ENCODE measurements around the gene TANGO6. TPM values are rescaled to one million over a fixed set of nuclear protein-coding genes. Genes with fewer than 3 reads are reported as not detected.

TANGO6 gene
- total RNA-seq, 2 experiments from 2014 or later, result 22.7 to 22.8 TPM

DNA sequence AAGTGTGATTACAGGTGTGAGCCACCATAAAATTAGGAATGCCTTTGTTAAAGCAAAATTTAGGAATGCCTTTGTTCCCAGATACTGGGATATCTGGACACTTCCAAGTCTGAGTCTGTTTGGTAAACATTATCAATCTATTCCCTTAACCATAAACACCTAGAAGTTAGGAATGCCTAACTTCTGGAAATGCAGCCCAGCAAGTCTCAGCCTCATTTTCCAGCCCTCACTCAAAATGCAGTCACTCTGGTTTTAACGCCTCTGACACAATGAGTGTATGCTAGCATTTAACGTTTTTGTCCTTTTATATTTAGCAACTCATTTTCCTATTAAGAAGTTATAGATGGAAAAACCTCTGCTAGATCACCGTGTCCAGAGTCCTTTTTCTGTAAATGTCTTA is 227.7 kb downstream of the TANGO6 start:
- H3K4me1 ChIP-seq (ENCODE audit: insufficient read depth, low read length, poor library complexity, severe bottlenecking), result no peaks in the 10 kb centered on the region
- POLR2A ChIA-PET, result no interaction called here
- H3K4me2 ChIP-seq (ENCODE audit: low read length), result no peak overlapping the region
- H3K79me2 ChIP-seq (ENCODE audit: insufficient read depth, low read depth, low read length), result no peaks in the 10 kb centered on the region
- intact Hi-C loops (cut with micrococcal nuclease; ENCODE audit: unreplicated experiment), result no loop called here
- CTCF ChIA-PET (ENCODE audit: unreplicated experiment), result no interaction called here
- no peak overlapping the region for H3K4me3 ChIP-seq (ENCODE audit: low read depth, low read length, poor library complexity, severe bottlenecking)
- BruUV-seq (replicated peaks), result no TSS peak
- H4K20me1 ChIP-seq (ENCODE audit: insufficient read depth, low read length), result no peaks in the 10 kb centered on the region
- no peak overlapping the region for H2AFZ ChIP-seq (ENCODE audit: low read length)
- no peaks in the 10 kb centered on the region for H3K36me3 ChIP-seq (ENCODE audit: insufficient read depth, low read length)
- H3K9me2 ChIP-seq (ENCODE audit: insufficient read depth, low read length), result no peaks in the 10 kb centered on the region
- no peak for TF ChIP-seq EZH2phosphoT487 (IDR thresholded peaks at IDR 0.05; ENCODE audit: borderline replicate concordance, low read depth, low read length)
- TF ChIP-seq, protein P1, sequence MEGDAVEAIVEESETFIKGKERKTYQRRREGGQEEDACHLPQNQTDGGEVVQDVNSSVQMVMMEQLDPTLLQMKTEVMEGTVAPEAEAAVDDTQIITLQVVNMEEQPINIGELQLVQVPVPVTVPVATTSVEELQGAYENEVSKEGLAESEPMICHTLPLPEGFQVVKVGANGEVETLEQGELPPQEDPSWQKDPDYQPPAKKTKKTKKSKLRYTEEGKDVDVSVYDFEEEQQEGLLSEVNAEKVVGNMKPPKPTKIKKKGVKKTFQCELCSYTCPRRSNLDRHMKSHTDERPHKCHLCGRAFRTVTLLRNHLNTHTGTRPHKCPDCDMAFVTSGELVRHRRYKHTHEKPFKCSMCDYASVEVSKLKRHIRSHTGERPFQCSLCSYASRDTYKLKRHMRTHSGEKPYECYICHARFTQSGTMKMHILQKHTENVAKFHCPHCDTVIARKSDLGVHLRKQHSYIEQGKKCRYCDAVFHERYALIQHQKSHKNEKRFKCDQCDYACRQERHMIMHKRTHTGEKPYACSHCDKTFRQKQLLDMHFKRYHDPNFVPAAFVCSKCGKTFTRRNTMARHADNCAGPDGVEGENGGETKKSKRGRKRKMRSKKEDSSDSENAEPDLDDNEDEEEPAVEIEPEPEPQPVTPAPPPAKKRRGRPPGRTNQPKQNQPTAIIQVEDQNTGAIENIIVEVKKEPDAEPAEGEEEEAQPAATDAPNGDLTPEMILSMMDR (conservative IDR thresholded peaks at IDR 0.05; ENCODE audit: low read length), result no peak
- no peak for DNase-seq (ENCODE audit: low spot score)
- H3K9me3 ChIP-seq (ENCODE audit: low read length), result no peaks in the 10 kb centered on the region
- no peak overlapping the region for H3K27ac ChIP-seq (ENCODE audit: low read depth, low read length, poor library complexity, severe bottlenecking)

DNA sequence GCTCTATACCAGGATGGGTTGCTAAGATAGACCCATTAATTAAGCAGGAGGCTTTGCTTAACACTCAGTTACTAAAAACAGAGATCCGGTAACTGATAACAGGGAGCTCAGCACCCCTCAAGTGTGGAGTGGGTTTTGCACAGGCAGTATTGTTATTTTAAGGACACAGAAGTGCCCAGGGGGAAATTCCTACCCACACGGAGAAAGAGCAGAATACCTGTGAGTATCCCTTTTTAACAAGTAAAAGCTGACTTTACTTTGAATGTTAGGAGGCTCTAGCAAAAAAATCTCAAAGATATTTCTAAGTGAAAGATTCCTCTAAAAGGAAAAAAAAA is 229.3 kb downstream of the TANGO6 start:
- intact Hi-C loops (cut with micrococcal nuclease; ENCODE audit: unreplicated experiment), result no loop called here
- POLR2A ChIA-PET, result no interaction called here
- H3K9me3 ChIP-seq (ENCODE audit: low read length), result no peaks in the 10 kb centered on the region
- CTCF ChIA-PET (ENCODE audit: unreplicated experiment), result no interaction called here
- no peak overlapping the region for H2AFZ ChIP-seq (ENCODE audit: low read length)
- no peak overlapping the region for H3K4me2 ChIP-seq (ENCODE audit: low read length)
- no peaks in the 10 kb centered on the region for H3K79me2 ChIP-seq (ENCODE audit: insufficient read depth, low read depth, low read length)
- H4K20me1 ChIP-seq (ENCODE audit: insufficient read depth, low read length), result no peaks in the 10 kb centered on the region
- no peaks in the 10 kb centered on the region for H3K9me2 ChIP-seq (ENCODE audit: insufficient read depth, low read length)
- BruUV-seq (replicated peaks), result no TSS peak
- TF ChIP-seq, protein P1 (conservative IDR thresholded peaks at IDR 0.05; ENCODE audit: low read length), result no peak
- TF ChIP-seq EZH2phosphoT487 (IDR thresholded peaks at IDR 0.05; ENCODE audit: borderline replicate concordance, low read depth, low read length), result no peak
- H3K4me3 ChIP-seq (ENCODE audit: low read depth, low read length, poor library complexity, severe bottlenecking), result no peak overlapping the region
- DNase-seq (ENCODE audit: low spot score), result no peak
- no peak overlapping the region for H3K27ac ChIP-seq (ENCODE audit: low read depth, low read length, poor library complexity, severe bottlenecking)
- no peaks in the 10 kb centered on the region for H3K36me3 ChIP-seq (ENCODE audit: insufficient read depth, low read length)
- no peaks in the 10 kb centered on the region for H3K4me1 ChIP-seq (ENCODE audit: insufficient read depth, low read length, poor library complexity, severe bottlenecking)

DNA sequence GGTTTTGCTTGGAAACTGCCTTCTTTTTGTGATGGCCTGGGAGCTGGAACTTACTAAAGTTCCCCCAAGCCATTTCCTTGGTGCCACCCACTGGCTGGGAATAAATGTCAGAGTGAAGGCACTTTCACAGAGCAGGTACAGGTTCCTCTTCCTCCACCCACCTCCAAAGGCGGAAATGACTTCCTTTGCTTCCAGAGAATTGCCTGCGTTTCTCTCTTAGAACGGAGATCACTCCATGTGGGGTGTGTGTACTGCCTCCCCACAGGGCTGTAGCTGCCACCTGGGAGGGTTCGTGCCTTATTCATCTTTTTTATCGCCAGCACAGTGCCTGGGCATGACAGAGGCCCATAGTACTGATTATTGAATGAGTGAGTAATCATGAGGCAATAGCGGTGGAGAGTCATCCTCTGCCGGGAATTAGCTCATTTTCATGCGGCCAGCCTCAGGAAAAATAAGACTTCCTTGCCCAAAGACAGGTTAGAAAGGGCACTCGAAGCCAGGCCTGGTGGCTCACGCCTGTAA is 229.9 kb downstream of the TANGO6 start:
- no peak for DNase-seq (ENCODE audit: low spot score)
- no TSS peak for BruUV-seq (replicated peaks)
- Histone ChIP-seq H2AFZ (ENCODE audit: low read length) (no peak overlapping the region), H4K20me1 (ENCODE audit: insufficient read depth, low read length) (no peaks in the 10 kb centered on the region), H3K79me2 (ENCODE audit: insufficient read depth, low read depth, low read length) (no peaks in the 10 kb centered on the region), H3K4me3 (ENCODE audit: low read depth, low read length, poor library complexity, severe bottlenecking) (no peak overlapping the region), H3K36me3 (ENCODE audit: insufficient read depth, low read length) (no peaks in the 10 kb centered on the region), H3K9me2 (ENCODE audit: insufficient read depth, low read length) (no peaks in the 10 kb centered on the region), H3K4me1 (ENCODE audit: insufficient read depth, low read length, poor library complexity, severe bottlenecking) (no peaks in the 10 kb centered on the region), H3K9me3 (ENCODE audit: low read length) (no peaks in the 10 kb centered on the region), H3K27ac (ENCODE audit: low read depth, low read length, poor library complexity, severe bottlenecking) (no peak overlapping the region), H3K4me2 (ENCODE audit: low read length) (no peak overlapping the region)
- CTCF ChIA-PET (ENCODE audit: unreplicated experiment), result no interaction called here
- POLR2A ChIA-PET, result no interaction called here
- intact Hi-C loops (cut with micrococcal nuclease; ENCODE audit: unreplicated experiment), result no loop called here
- TF ChIP-seq, protein P1 (conservative IDR thresholded peaks at IDR 0.05; ENCODE audit: low read length), result no peak
- no peak for TF ChIP-seq EZH2phosphoT487 (IDR thresholded peaks at IDR 0.05; ENCODE audit: borderline replicate concordance, low read depth, low read length)
